HepG2 (cell line): ENCODE results near the gene KLHL12. TPM values are rescaled to one million over a fixed set of nuclear protein-coding genes. Genes with fewer than 3 reads are reported as not detected.

ENCODE experiments used
- NCOA2 ChIP-seq: sonication (generic); formaldehyde crosslinking; IDR thresholded peaks from 2 replicates; pipeline ENCODE4 v1.8.0; 2022; ENCODE audit warnings: inconsistent platforms
- ZNF430 ChIP-seq: sonication (generic); formaldehyde crosslinking; IDR thresholded peaks from 2 replicates; pipeline ENCODE4 v1.9.0; 2021; ENCODE audit warnings: mild to moderate bottlenecking, missing genetic modification reagents
- polyA plus RNA-seq, 8 experiments: library from polyadenylated mRNA; depleted of rRNA in 3 of 8; stranded (reverse) in 7 of 8; unstranded in 1 of 8; fragments of >200 nt; fragmentation: Illumina TruSeq in 4 of 8; extraction: Trizol in 4 of 8; gene quantifications; 2 replicates each; pipeline versions ENCODE4 v1.2.1 to v1.2.3, GENCODE V29; 2011 to 2016; ENCODE audit warnings: low read depth in 4 of 8, missing spikeins in 1 of 8, mixed read lengths in 1 of 8; ENCODE audit not compliant: insufficient read depth in 1 of 8
- total RNA-seq, 5 experiments: library from RNA; depleted of rRNA; stranded (reverse); fragments of >200 nt; fragmentation: Illumina TruSeq; extraction: Trizol; gene quantifications; 2 replicates each; pipeline ENCODE4 v1.2.3, GENCODE V29; 2016; ENCODE audit warnings: low read depth in 1 of 5
- TF ChIP-seq, protein P1 (sequence below), 2 experiments: sonication (generic) in 1 of 2; formaldehyde crosslinking in 1 of 2; IDR thresholded peaks; 2 replicates each; pipeline versions ENCODE4 v1.6.1 to v1.9.0; 2014 to 2022; ENCODE audit warnings: antibody characterized with exemption in 1 of 2, borderline replicate concordance in 1 of 2, inconsistent platforms in 1 of 2, low read depth in 1 of 2, missing genetic modification reagents in 1 of 2
- TF ChIP-seq, protein P2 (sequence below): IDR thresholded peaks from 2 replicates; pipeline ENCODE4 v1.6.1; 2016; ENCODE audit warnings: missing compliant biosample characterization, missing genetic modification reagents, borderline replicate concordance

KLHL12 gene
- total and polyA plus RNA-seq, 2 of the 13 experiments (the other 11 are each of a cell fraction or from before 2014, with no cell fraction given), result 19.2 to 25.2 TPM

DNA sequence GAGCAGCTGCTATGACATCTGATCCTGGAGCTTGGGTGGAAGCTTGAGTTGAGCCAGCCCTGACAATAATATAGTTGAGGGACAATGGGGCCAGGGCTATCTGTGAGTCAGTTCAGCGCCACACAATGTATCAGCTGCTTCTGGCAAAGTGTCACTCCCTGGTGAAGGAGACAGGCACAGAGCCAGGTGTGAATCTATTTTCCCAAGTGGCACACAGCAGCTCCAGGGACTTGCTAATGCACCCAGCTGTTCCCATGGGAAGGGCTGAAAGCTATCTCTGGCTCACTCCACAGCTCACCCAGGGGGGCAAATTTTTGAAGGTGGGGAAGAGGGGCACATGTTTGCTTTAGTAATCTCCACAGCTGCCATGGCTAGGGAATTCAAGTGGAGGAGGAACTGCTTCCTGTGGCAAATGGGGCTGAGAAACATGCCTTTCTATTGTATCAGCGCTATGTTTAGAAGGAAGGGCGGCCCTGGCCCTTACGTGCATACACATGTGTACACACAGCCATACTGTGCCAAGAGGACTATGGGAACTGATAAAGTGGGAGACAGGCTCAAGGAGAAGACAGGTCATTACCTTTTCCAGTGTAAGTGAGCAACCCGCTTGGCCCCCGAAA lies 37.9 kb upstream of the KLHL12 start (continued):
- TF ChIP-seq, protein P1, sequence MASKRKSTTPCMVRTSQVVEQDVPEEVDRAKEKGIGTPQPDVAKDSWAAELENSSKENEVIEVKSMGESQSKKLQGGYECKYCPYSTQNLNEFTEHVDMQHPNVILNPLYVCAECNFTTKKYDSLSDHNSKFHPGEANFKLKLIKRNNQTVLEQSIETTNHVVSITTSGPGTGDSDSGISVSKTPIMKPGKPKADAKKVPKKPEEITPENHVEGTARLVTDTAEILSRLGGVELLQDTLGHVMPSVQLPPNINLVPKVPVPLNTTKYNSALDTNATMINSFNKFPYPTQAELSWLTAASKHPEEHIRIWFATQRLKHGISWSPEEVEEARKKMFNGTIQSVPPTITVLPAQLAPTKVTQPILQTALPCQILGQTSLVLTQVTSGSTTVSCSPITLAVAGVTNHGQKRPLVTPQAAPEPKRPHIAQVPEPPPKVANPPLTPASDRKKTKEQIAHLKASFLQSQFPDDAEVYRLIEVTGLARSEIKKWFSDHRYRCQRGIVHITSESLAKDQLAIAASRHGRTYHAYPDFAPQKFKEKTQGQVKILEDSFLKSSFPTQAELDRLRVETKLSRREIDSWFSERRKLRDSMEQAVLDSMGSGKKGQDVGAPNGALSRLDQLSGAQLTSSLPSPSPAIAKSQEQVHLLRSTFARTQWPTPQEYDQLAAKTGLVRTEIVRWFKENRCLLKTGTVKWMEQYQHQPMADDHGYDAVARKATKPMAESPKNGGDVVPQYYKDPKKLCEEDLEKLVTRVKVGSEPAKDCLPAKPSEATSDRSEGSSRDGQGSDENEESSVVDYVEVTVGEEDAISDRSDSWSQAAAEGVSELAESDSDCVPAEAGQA (IDR thresholded peaks at IDR 0.05; ENCODE audit: low read depth), result no peak
- TF ChIP-seq, protein P1 (CRISPR knock-in tag; IDR thresholded peaks at IDR 0.05; ENCODE audit: borderline replicate concordance), result no peak
- TF ChIP-seq NCOA2, result no peak
- no peak for TF ChIP-seq ZNF430 (CRISPR knock-in tag)
- TF ChIP-seq, protein P2, sequence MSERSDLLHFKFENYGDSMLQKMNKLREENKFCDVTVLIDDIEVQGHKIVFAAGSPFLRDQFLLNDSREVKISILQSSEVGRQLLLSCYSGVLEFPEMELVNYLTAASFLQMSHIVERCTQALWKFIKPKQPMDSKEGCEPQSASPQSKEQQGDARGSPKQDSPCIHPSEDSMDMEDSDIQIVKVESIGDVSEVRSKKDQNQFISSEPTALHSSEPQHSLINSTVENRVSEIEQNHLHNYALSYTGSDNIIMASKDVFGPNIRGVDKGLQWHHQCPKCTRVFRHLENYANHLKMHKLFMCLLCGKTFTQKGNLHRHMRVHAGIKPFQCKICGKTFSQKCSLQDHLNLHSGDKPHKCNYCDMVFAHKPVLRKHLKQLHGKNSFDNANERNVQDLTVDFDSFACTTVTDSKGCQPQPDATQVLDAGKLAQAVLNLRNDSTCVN (CRISPR knock-in tag), result no peak
